Nephron progenitor cell (in vitro differentiated cells): ENCODE data around the gene PIK3C3.

ENCODE experiments used
- DNase-seq: peaks from one replicate; pipeline ENCODE4 v3.0.0; 2021
- H3K27ac Mint-ChIP-seq: 2 replicates; pipeline ENCODE4 v1.8.0; 2021; ENCODE audit warnings: mild to moderate bottlenecking, moderate library complexity, mixed read lengths
- H3K27me3 Mint-ChIP-seq: 2 replicates; pipeline ENCODE4 v1.8.0; 2021; ENCODE audit warnings: mild to moderate bottlenecking, low read depth, mixed read lengths; ENCODE audit not compliant: poor library complexity
- H3K36me3 Mint-ChIP-seq: 2 replicates; pipeline ENCODE4 v1.8.0; 2021; ENCODE audit warnings: low read depth, mixed read lengths
- H3K4me1 Mint-ChIP-seq: 2 replicates; pipeline ENCODE4 v1.8.0; 2021; ENCODE audit warnings: mixed read lengths
- H3K4me3 Mint-ChIP-seq: 2 replicates; pipeline ENCODE4 v1.8.0; 2021; ENCODE audit warnings: mild to moderate bottlenecking, moderate library complexity, mixed read lengths
- H3K9me3 Mint-ChIP-seq: 2 replicates; pipeline ENCODE4 v1.8.0; 2021; ENCODE audit warnings: mild to moderate bottlenecking, moderate library complexity, mixed read lengths
- CTCF ChIP-seq: fragments of 200-600 bp; sonication (generic); IDR thresholded peaks from 2 replicates; pipeline ENCODE4 v1.5.0; 2021; ENCODE audit warnings: antibody characterized with exemption

The PIK3C3 gene

GRCh38 chr18:41922176-41922575 is 32.9 kb upstream of the PIK3C3 start:
- Mint-ChIP-seq H3K9me3 (no peaks in the 10 kb centered on the region), H3K4me1 (no peaks in the 10 kb centered on the region), H3K4me3 (no peak overlapping the region), H3K36me3 (no peaks in the 10 kb centered on the region), H3K27ac (no peak overlapping the region), H3K27me3 (peaks cover 4% of the 10 kb centered on the region)
- no peak for TF ChIP-seq CTCF
- no peak for DNase-seq

GRCh38 chr18:41922841-41923240 is 32.2 kb upstream of the PIK3C3 start:
- H3K27ac Mint-ChIP-seq, result no peak overlapping the region
- DNase-seq, result no peak
- no peaks in the 10 kb centered on the region for H3K9me3 Mint-ChIP-seq
- no peak for TF ChIP-seq CTCF
- H3K4me1 Mint-ChIP-seq, result no peaks in the 10 kb centered on the region
- no peak overlapping the region for H3K4me3 Mint-ChIP-seq
- H3K36me3 Mint-ChIP-seq, result no peaks in the 10 kb centered on the region
- peaks cover 4% of the 10 kb centered on the region for H3K27me3 Mint-ChIP-seq

GRCh38 chr18:41923446-41923845 is 31.6 kb upstream of the PIK3C3 start:
- no peak overlapping the region for H3K4me3 Mint-ChIP-seq
- H3K36me3 Mint-ChIP-seq, result no peaks in the 10 kb centered on the region
- no peak overlapping the region for H3K27ac Mint-ChIP-seq
- H3K27me3 Mint-ChIP-seq, result peaks cover 4% of the 10 kb centered on the region
- H3K4me1 Mint-ChIP-seq, result no peaks in the 10 kb centered on the region
- no peak for TF ChIP-seq CTCF
- no peaks in the 10 kb centered on the region for H3K9me3 Mint-ChIP-seq
- no peak for DNase-seq

GRCh38 chr18:41928581-41928980 is 26.5 kb upstream of the PIK3C3 start:
- H3K27me3 Mint-ChIP-seq, result peaks cover 4% of the 10 kb centered on the region
- H3K4me1 Mint-ChIP-seq, result no peaks in the 10 kb centered on the region
- H3K9me3 Mint-ChIP-seq, result peaks cover 6% of the 10 kb centered on the region
- no peak for TF ChIP-seq CTCF
- DNase-seq, result no peak
- no peak overlapping the region for H3K4me3 Mint-ChIP-seq
- H3K36me3 Mint-ChIP-seq, result no peaks in the 10 kb centered on the region
- H3K27ac Mint-ChIP-seq, result no peak overlapping the region

GRCh38 chr18:41932899-41933298 is 22.1 kb upstream of the PIK3C3 start:
- Mint-ChIP-seq H3K36me3 (no peaks in the 10 kb centered on the region), H3K9me3 (peaks cover 6% of the 10 kb centered on the region), H3K4me1 (peaks cover 10% of the 10 kb centered on the region), H3K27me3 (peaks cover 7% of the 10 kb centered on the region), H3K27ac (no peak overlapping the region), H3K4me3 (no peak overlapping the region)
- no peak for TF ChIP-seq CTCF
- no peak for DNase-seq

GRCh38 chr18:41933778-41934177 is 21.3 kb upstream of the PIK3C3 start:
- H3K4me1 Mint-ChIP-seq, result peaks cover 10% of the 10 kb centered on the region
- TF ChIP-seq CTCF, result no peak
- H3K27ac Mint-ChIP-seq, result no peak overlapping the region
- peaks cover 6% of the 10 kb centered on the region for H3K9me3 Mint-ChIP-seq
- H3K27me3 Mint-ChIP-seq, result peaks cover 8% of the 10 kb centered on the region
- H3K36me3 Mint-ChIP-seq, result no peaks in the 10 kb centered on the region
- no peak overlapping the region for H3K4me3 Mint-ChIP-seq
- no peak for DNase-seq
